ENCODE results near the gene PPT2. TPM values are rescaled to one million over a fixed set of nuclear protein-coding genes. Genes with fewer than 3 reads are reported as not detected.
"Not testable (repeated sequence)": the region's sequence is repeated elsewhere in the genome, so short reads cannot be mapped to it uniquely, and the experiment has no call there.

PPT2 gene
- total and polyA plus RNA-seq, 2 donors (not counting 1 experiment from before 2014, with no cell fraction given): 13.7 to 37.3 TPM

DNA sequence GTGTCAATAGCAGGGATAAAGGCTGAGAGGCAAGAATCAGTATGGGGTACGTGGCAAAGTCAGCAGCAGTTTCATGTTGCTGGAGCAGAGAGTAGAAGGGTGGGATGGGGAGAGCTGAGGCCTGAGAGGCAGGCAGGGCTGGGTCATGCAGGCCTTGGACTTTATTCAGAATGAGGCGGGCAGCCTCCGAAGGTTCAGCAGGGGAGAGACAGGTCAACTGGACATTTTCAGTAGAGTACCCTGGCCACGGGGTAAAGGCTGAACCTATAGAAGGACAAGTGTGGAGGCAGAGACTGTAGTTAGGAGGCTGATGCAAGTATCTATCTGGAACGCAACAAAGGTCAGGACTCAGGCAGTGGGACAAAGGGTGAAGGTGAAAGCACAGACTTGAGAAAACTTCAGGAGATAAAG is 56.3 kb downstream of the PPT2 start:
- no peak overlapping the region for H3K4me3 ChIP-seq (replicated peaks in 1 of 4; ENCODE audit: control extremely low read depth in 1 of 4, insufficient read depth in 1 of 4, low read depth in 3 of 4, low read length in 4 of 4)
- H3K36me3 ChIP-seq (ENCODE audit: control insufficient read depth, insufficient read depth, low read length): no peaks in the 10 kb centered on the region
- no peaks in the 10 kb centered on the region for H3K4me1 ChIP-seq (ENCODE audit: control insufficient read depth, extremely low read depth, insufficient read depth, low read length)
- no peak overlapping the region for H3K27ac ChIP-seq (ENCODE audit: insufficient read depth, low read length)
- no peaks in the 10 kb centered on the region for H4K20me1 ChIP-seq (ENCODE audit: control insufficient read depth, extremely low read depth, insufficient read depth, low read length)
- no peaks in the 10 kb centered on the region for H3K79me2 ChIP-seq (ENCODE audit: control insufficient read depth, insufficient read depth, low read length)
- no peak overlapping the region for H3K4me2 ChIP-seq (ENCODE audit: extremely low read depth, insufficient read depth, low read length)
- no peaks in the 10 kb centered on the region for H3K27me3 ChIP-seq (ENCODE audit: control insufficient read depth, insufficient read depth, low read length)
- TF ChIP-seq, protein P1, sequence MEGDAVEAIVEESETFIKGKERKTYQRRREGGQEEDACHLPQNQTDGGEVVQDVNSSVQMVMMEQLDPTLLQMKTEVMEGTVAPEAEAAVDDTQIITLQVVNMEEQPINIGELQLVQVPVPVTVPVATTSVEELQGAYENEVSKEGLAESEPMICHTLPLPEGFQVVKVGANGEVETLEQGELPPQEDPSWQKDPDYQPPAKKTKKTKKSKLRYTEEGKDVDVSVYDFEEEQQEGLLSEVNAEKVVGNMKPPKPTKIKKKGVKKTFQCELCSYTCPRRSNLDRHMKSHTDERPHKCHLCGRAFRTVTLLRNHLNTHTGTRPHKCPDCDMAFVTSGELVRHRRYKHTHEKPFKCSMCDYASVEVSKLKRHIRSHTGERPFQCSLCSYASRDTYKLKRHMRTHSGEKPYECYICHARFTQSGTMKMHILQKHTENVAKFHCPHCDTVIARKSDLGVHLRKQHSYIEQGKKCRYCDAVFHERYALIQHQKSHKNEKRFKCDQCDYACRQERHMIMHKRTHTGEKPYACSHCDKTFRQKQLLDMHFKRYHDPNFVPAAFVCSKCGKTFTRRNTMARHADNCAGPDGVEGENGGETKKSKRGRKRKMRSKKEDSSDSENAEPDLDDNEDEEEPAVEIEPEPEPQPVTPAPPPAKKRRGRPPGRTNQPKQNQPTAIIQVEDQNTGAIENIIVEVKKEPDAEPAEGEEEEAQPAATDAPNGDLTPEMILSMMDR (conservative IDR thresholded peaks at IDR 0.05 in 1 of 2, IDR thresholded peaks at IDR 0.05 in 1 of 2; ENCODE audit: low read depth in 1 of 2, low read length in 2 of 2): no peak
- TF ChIP-seq EZH2 (IDR thresholded peaks at IDR 0.05; ENCODE audit: low read length, missing control alignments): no peak
- H3K9me3 ChIP-seq (ENCODE audit: control insufficient read depth, insufficient read depth, low read depth, low read length): no peaks in the 10 kb centered on the region
- no peak overlapping the region for H3K9ac ChIP-seq (ENCODE audit: insufficient read depth, low read length)
- no peak for DNase-seq (ENCODE audit: low read depth in 2 of 2)
- no peak overlapping the region for H2AFZ ChIP-seq (ENCODE audit: low read length)

GRCh38 chr6:32211432-32211831 is 57.5 kb downstream of the PPT2 start:
- not testable (repeated sequence) for H3K9me3 ChIP-seq (ENCODE audit: control insufficient read depth, insufficient read depth, low read depth, low read length); DNase-seq (ENCODE audit: low read depth in 2 of 2); H3K36me3 ChIP-seq (ENCODE audit: control insufficient read depth, insufficient read depth, low read length); H3K4me3 ChIP-seq (replicated peaks in 1 of 4; ENCODE audit: control extremely low read depth in 1 of 4, insufficient read depth in 1 of 4, low read depth in 3 of 4, low read length in 4 of 4); H3K27ac ChIP-seq (ENCODE audit: insufficient read depth, low read length); H3K9ac ChIP-seq (ENCODE audit: insufficient read depth, low read length); H3K4me1 ChIP-seq (ENCODE audit: control insufficient read depth, extremely low read depth, insufficient read depth, low read length); H3K27me3 ChIP-seq (ENCODE audit: control insufficient read depth, insufficient read depth, low read length); H3K4me2 ChIP-seq (ENCODE audit: extremely low read depth, insufficient read depth, low read length); H2AFZ ChIP-seq (ENCODE audit: low read length); H4K20me1 ChIP-seq (ENCODE audit: control insufficient read depth, extremely low read depth, insufficient read depth, low read length); H3K79me2 ChIP-seq (ENCODE audit: control insufficient read depth, insufficient read depth, low read length)

DNA sequence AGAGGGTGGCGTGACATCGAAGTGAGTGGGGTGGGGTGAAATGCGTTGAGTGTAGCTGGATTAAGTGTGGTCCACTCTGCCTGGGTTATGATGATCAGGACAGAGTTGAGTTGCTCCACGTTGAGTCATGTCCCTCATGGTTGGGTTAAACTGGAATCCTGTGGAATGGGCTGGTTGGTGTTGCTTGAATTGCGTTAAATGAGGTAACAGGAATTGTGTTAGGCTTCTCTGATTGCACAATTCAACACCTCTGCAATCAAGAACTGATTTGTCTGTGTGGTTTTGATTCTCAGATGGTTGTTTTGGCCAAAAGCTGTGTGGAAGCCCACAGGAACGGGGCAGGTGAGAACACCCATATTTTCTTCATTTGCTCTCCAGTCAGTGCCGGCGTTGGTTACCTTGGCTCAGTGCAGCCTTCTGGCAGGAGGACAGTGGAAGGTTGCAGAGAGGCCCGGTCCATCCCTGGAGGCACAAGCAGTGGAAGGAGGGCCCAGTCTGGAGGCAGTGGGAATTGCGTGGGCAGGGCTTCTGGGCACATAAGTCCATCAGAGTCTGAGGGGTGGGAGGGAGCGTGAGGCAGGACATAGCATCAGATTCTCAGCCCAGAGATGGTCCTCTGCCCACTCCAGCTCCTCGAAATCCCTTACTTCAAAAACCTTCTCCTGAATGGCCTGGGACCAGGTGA is 58.3 kb downstream of the PPT2 start:
- Histone ChIP-seq H3K4me1 (ENCODE audit: control insufficient read depth, extremely low read depth, insufficient read depth, low read length) (no peaks in the 10 kb centered on the region), H3K4me2 (ENCODE audit: extremely low read depth, insufficient read depth, low read length) (no peak overlapping the region), H3K27me3 (ENCODE audit: control insufficient read depth, insufficient read depth, low read length) (no peaks in the 10 kb centered on the region), H2AFZ (ENCODE audit: low read length) (no peak overlapping the region), H3K9ac (ENCODE audit: insufficient read depth, low read length) (no peak overlapping the region), H3K27ac (ENCODE audit: insufficient read depth, low read length) (no peak overlapping the region), H3K4me3 (replicated peaks in 1 of 4; ENCODE audit: control extremely low read depth in 1 of 4, insufficient read depth in 1 of 4, low read depth in 3 of 4, low read length in 4 of 4) (no peak overlapping the region), H3K9me3 (ENCODE audit: control insufficient read depth, insufficient read depth, low read depth, low read length) (no peaks in the 10 kb centered on the region), H4K20me1 (ENCODE audit: control insufficient read depth, extremely low read depth, insufficient read depth, low read length) (no peaks in the 10 kb centered on the region), H3K36me3 (ENCODE audit: control insufficient read depth, insufficient read depth, low read length) (no peaks in the 10 kb centered on the region), H3K79me2 (ENCODE audit: control insufficient read depth, insufficient read depth, low read length) (no peaks in the 10 kb centered on the region)
- DNase-seq (ENCODE audit: low read depth in 2 of 2): no peak
- TF ChIP-seq EZH2 (IDR thresholded peaks at IDR 0.05; ENCODE audit: low read length, missing control alignments): no peak
- TF ChIP-seq, protein P1 (conservative IDR thresholded peaks at IDR 0.05 in 1 of 2, IDR thresholded peaks at IDR 0.05 in 1 of 2; ENCODE audit: low read depth in 1 of 2, low read length in 2 of 2): no peak

Other genes with a start within 250 kb of the PPT2 start
- gene C2, start 226.4 kb upstream of the PPT2 start, total RNA-seq: 16.8 and 27.2 TPM in 2 replicates
- gene C2, start 226.4 kb upstream of the PPT2 start, polyA plus RNA-seq: 2.1 and 7.6 TPM in 2 replicates
- gene CFB, start 208.0 kb upstream of the PPT2 start, total RNA-seq: 62.9 and 87.1 TPM in 2 replicates
- 21.7 and 22.9 TPM in 2 replicates for gene CFB, start 208.0 kb upstream of the PPT2 start, polyA plus RNA-seq
- gene NELFE, start 195.2 kb upstream of the PPT2 start, total RNA-seq: 85.5 and 111 TPM in 2 replicates
- gene NELFE, start 195.2 kb upstream of the PPT2 start, polyA plus RNA-seq: 81.7 and 119 TPM in 2 replicates
- gene SKIC2, start 195.0 kb upstream of the PPT2 start, total RNA-seq: 56.2 and 58.0 TPM in 2 replicates
- 21.6 and 29.9 TPM in 2 replicates for gene SKIC2, start 195.0 kb upstream of the PPT2 start, polyA plus RNA-seq
- gene DXO, start 182.0 kb upstream of the PPT2 start, total RNA-seq: 11.6 and 14.0 TPM in 2 replicates
- gene DXO, start 182.0 kb upstream of the PPT2 start, polyA plus RNA-seq: 9.1 and 11.8 TPM in 2 replicates
- gene C4A, start 172.1 kb upstream of the PPT2 start, total RNA-seq: 21.1 and 46.0 TPM in 2 replicates
- 5.7 and 25.2 TPM in 2 replicates for gene C4A, start 172.1 kb upstream of the PPT2 start, polyA plus RNA-seq
- gene C4B, start 139.3 kb upstream of the PPT2 start, total RNA-seq: 19.0 and 43.9 TPM in 2 replicates
- gene C4B, start 139.3 kb upstream of the PPT2 start, polyA plus RNA-seq: 4.9 and 16.2 TPM in 2 replicates
- not detected in 2 replicates for gene CYP21A2, start 115.7 kb upstream of the PPT2 start, total RNA-seq
- not detected in 2 replicates for gene CYP21A2, start 115.7 kb upstream of the PPT2 start, polyA plus RNA-seq
- gene TNXB, start 44.8 kb upstream of the PPT2 start, total RNA-seq: 63.9 and 113 TPM in 2 replicates
- gene TNXB, start 44.8 kb upstream of the PPT2 start, polyA plus RNA-seq: 8.1 and 13.0 TPM in 2 replicates
- 8.0 and 15.7 TPM in 2 replicates for gene ATF6B, start 25.9 kb upstream of the PPT2 start, total RNA-seq
- 35.5 and 36.2 TPM in 2 replicates for gene ATF6B, start 25.9 kb upstream of the PPT2 start, polyA plus RNA-seq
- 7.4 and 7.6 TPM in 2 replicates for gene FKBPL, start 23.9 kb upstream of the PPT2 start, total RNA-seq
- gene FKBPL, start 23.9 kb upstream of the PPT2 start, polyA plus RNA-seq: 2.4 and 3.5 TPM in 2 replicates
- 0.26 and 0.33 TPM in 2 replicates for gene PRRT1, start 2.2 kb upstream of the PPT2 start, total RNA-seq
- 0.61 and 0.73 TPM in 2 replicates for gene PRRT1, start 2.2 kb upstream of the PPT2 start, polyA plus RNA-seq
- gene EGFL8, start 10.5 kb downstream of the PPT2 start, total RNA-seq: 0.99 and 1.0 TPM in 2 replicates
- gene EGFL8, start 10.5 kb downstream of the PPT2 start, polyA plus RNA-seq: 0.77 and 2.3 TPM in 2 replicates
- gene AGPAT1, start 21.9 kb downstream of the PPT2 start, total RNA-seq: 15.9 and 22.1 TPM in 2 replicates
- gene AGPAT1, start 21.9 kb downstream of the PPT2 start, polyA plus RNA-seq: 79.0 and 92.1 TPM in 2 replicates
- gene RNF5, start 24.3 kb downstream of the PPT2 start, total RNA-seq: 22.1 and 23.9 TPM in 2 replicates
- 54.5 and 63.4 TPM in 2 replicates for gene RNF5, start 24.3 kb downstream of the PPT2 start, polyA plus RNA-seq
- 0.26 and 0.50 TPM in 2 replicates for gene AGER, start 30.1 kb downstream of the PPT2 start, total RNA-seq
- 0.78 and 0.99 TPM in 2 replicates for gene AGER, start 30.1 kb downstream of the PPT2 start, polyA plus RNA-seq
- 23.6 and 35.0 TPM in 2 replicates for gene PBX2, start 36.1 kb downstream of the PPT2 start, total RNA-seq
- 39.4 and 41.8 TPM in 2 replicates for gene PBX2, start 36.1 kb downstream of the PPT2 start, polyA plus RNA-seq
- gene GPSM3, start 38.5 kb downstream of the PPT2 start, total RNA-seq: 1.3 and 2.3 TPM in 2 replicates
- 3.9 and 7.0 TPM in 2 replicates for gene GPSM3, start 38.5 kb downstream of the PPT2 start, polyA plus RNA-seq
- 0.77 and 0.99 TPM in 2 replicates for gene NOTCH4, start 69.9 kb downstream of the PPT2 start, total RNA-seq
- gene NOTCH4, start 69.9 kb downstream of the PPT2 start, polyA plus RNA-seq: 0.42 and 0.66 TPM in 2 replicates
- gene TSBP1, start 217.8 kb downstream of the PPT2 start, total RNA-seq: under 0.01 TPM in 1 of 2 replicates, not detected in the other
- gene TSBP1, start 217.8 kb downstream of the PPT2 start, polyA plus RNA-seq: not detected in 2 replicates

Data from fibroblast of lung (primary cell).